ENCODE results near the gene XPR1. TPM values are rescaled to one million over a fixed set of nuclear protein-coding genes. Genes with fewer than 3 reads are reported as not detected.

Gene XPR1
- total RNA-seq, 3 donors from 2014 or later (not counting 1 experiment from before 2014, with no cell fraction given) = 14.8 to 18.2 (median 16.7) TPM

DNA sequence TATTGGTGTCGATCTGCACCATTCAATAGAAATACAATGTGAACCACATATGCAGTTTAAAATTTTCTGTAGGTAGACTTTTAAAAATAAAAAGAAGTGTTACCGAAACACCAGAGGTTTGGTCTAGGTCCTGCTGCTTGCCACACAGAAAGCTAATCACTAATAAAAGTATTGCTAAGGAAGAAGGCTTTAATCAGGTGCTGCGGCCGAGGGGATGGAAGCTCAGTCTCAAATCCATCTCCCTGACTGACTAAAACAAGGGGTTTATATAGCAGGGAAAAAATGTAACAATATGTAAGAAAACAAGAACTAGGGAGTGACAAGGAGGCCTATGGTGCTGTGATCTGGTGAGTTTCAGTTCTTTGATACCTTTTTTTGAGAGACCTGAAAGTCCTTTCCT is 99.3 kb downstream of the XPR1 start:
- Mint-ChIP-seq H3K9me3 (peaks cover 10 to 32% of the 10 kb centered on the region in 2 donors), H3K36me3 (peaks cover 27% of the 10 kb centered on the region), H3K27me3 (ENCODE audit: low read depth in 2 of 2) (no peaks in the 10 kb centered on the region), H3K27ac (no peak overlapping the region), H3K4me1 (peaks cover 4 to 7% of the 10 kb centered on the region in 2 donors), H3K4me3 (no peak overlapping the region)
- Histone ChIP-seq H3K36me3 (ENCODE audit: control insufficient read depth, insufficient read depth, low read length) (no peaks in the 10 kb centered on the region), H3K27ac (ENCODE audit: low read length) (no peak overlapping the region), H3K9me3 (ENCODE audit: control insufficient read depth, insufficient read depth, low read length) (peaks cover 37% of the 10 kb centered on the region), H3K4me3 (ENCODE audit: low read length) (no peak overlapping the region), H3K27me3 (ENCODE audit: control insufficient read depth, insufficient read depth, low read length) (no peaks in the 10 kb centered on the region), H3K4me1 (ENCODE audit: control insufficient read depth, insufficient read depth, low read length) (no peaks in the 10 kb centered on the region)
- no peak for ATAC-seq
- WGBS (ENCODE audit: insufficient coverage) = 77% methylated on average over 3 of the region's 4 CpGs
- no peak for DNase-seq
- intact Hi-C loops (cut with micrococcal nuclease) = no loop called here
- TF ChIP-seq, protein P1, sequence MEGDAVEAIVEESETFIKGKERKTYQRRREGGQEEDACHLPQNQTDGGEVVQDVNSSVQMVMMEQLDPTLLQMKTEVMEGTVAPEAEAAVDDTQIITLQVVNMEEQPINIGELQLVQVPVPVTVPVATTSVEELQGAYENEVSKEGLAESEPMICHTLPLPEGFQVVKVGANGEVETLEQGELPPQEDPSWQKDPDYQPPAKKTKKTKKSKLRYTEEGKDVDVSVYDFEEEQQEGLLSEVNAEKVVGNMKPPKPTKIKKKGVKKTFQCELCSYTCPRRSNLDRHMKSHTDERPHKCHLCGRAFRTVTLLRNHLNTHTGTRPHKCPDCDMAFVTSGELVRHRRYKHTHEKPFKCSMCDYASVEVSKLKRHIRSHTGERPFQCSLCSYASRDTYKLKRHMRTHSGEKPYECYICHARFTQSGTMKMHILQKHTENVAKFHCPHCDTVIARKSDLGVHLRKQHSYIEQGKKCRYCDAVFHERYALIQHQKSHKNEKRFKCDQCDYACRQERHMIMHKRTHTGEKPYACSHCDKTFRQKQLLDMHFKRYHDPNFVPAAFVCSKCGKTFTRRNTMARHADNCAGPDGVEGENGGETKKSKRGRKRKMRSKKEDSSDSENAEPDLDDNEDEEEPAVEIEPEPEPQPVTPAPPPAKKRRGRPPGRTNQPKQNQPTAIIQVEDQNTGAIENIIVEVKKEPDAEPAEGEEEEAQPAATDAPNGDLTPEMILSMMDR (IDR thresholded peaks at IDR 0.05) = no peak

DNA sequence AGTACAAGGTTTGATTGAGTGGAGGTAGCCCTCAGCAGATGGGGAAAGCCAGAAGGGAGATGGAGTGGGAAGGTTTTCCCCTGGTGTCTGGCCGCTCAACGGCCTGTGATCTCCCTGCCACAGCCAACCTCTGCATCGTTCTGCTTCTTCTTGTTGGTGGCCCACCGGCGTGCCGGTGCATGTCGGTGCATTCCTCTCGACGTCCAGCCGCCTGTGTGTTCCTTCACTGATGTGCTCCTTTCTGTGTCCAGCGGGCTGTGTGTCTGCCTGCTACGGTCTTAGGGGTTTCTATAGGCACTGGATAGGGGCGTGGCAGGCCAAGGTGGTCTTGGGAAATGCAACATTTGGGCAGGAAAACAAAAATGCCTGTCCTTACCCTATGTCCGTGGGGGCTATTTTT is 101.0 kb downstream of the XPR1 start:
- DNase-seq = no peak
- intact Hi-C loops (cut with micrococcal nuclease) = no loop called here
- Histone ChIP-seq H3K4me1 (ENCODE audit: control insufficient read depth, insufficient read depth, low read length) (no peaks in the 10 kb centered on the region), H3K27me3 (ENCODE audit: control insufficient read depth, insufficient read depth, low read length) (no peaks in the 10 kb centered on the region), H3K36me3 (ENCODE audit: control insufficient read depth, insufficient read depth, low read length) (no peaks in the 10 kb centered on the region), H3K4me3 (ENCODE audit: low read length) (no peak overlapping the region), H3K9me3 (ENCODE audit: control insufficient read depth, insufficient read depth, low read length) (peaks cover 33% of the 10 kb centered on the region), H3K27ac (ENCODE audit: low read length) (no peak overlapping the region)
- Mint-ChIP-seq H3K4me3 (no peak overlapping the region), H3K4me1 (peaks cover 5% of the 10 kb centered on the region in 2 donors), H3K27ac (no peak overlapping the region), H3K9me3 (peaks cover 10 to 32% of the 10 kb centered on the region in 2 donors), H3K27me3 (ENCODE audit: low read depth in 2 of 2) (no peaks in the 10 kb centered on the region), H3K36me3 (peaks cover 27% of the 10 kb centered on the region)
- 98% methylated on average over 14 of the region's 14 CpGs for WGBS (ENCODE audit: insufficient coverage)
- ATAC-seq = no peak
- TF ChIP-seq, protein P1 (IDR thresholded peaks at IDR 0.05) = no peak

DNA sequence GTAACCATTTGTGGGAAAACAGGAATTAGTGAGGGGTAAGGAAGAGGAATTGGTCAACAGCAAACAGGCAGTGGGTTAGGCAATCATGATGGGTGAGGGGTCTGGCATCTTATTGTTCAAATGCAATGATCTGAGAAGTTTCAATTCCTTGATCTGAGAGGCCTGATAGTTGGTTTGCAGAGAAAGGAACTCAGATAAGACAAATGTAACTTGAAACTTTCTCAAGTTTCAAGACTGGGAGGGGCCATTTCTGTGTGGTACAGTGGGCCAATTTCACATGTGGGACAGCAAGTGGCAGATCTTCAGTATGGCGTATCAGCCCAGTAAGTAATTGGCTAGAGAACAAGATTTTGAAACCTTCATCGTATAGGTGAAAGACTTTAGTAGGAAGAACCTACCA is 102.5 kb downstream of the XPR1 start:
- Mint-ChIP-seq H3K27ac (no peak overlapping the region), H3K4me1 (peaks cover 0 to 14% of the 10 kb centered on the region in 2 donors), H3K36me3 (peaks cover 36% of the 10 kb centered on the region), H3K9me3 (peaks cover 10 to 40% of the 10 kb centered on the region in 2 donors), H3K4me3 (no peak overlapping the region), H3K27me3 (ENCODE audit: low read depth in 2 of 2) (no peaks in the 10 kb centered on the region)
- H3K4me3 ChIP-seq (ENCODE audit: low read length) = no peak overlapping the region
- H3K36me3 ChIP-seq (ENCODE audit: control insufficient read depth, insufficient read depth, low read length) = no peaks in the 10 kb centered on the region
- TF ChIP-seq, protein P1 (IDR thresholded peaks at IDR 0.05) = no peak
- no peak overlapping the region for H3K27ac ChIP-seq (ENCODE audit: low read length)
- 94% methylated on average over 2 of the region's 2 CpGs for WGBS (ENCODE audit: insufficient coverage)
- H3K9me3 ChIP-seq (ENCODE audit: control insufficient read depth, insufficient read depth, low read length) = peaks cover 33% of the 10 kb centered on the region
- H3K27me3 ChIP-seq (ENCODE audit: control insufficient read depth, insufficient read depth, low read length) = no peaks in the 10 kb centered on the region
- DNase-seq = no peak
- ATAC-seq = no peak
- intact Hi-C loops (cut with micrococcal nuclease) = no loop called here
- no peaks in the 10 kb centered on the region for H3K4me1 ChIP-seq (ENCODE audit: control insufficient read depth, insufficient read depth, low read length)

DNA sequence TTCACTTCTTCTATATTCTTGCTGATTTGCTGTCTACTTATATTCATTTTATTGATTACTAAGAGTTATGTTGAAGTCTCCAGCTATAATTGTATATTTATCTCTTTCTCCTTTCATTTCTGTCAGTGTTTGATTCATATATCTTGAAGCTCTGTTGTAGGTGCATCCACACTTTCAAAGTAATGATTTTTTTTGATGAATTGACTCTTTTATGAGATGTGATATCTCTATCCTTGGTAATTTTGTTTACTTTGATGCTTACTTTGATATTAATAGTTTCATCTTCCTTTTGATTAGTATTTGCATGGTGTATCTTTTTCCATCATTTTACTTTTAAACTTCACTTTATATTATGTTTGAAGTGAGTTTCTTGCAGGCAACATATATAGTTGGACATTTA is 110.8 kb downstream of the XPR1 start:
- Histone ChIP-seq H3K27ac (ENCODE audit: low read length) (no peak overlapping the region), H3K27me3 (ENCODE audit: control insufficient read depth, insufficient read depth, low read length) (no peaks in the 10 kb centered on the region), H3K36me3 (ENCODE audit: control insufficient read depth, insufficient read depth, low read length) (no peaks in the 10 kb centered on the region), H3K4me3 (ENCODE audit: low read length) (no peak overlapping the region), H3K9me3 (ENCODE audit: control insufficient read depth, insufficient read depth, low read length) (peaks cover 10% of the 10 kb centered on the region), H3K4me1 (ENCODE audit: control insufficient read depth, insufficient read depth, low read length) (no peaks in the 10 kb centered on the region)
- peaks cover 37% of the 10 kb centered on the region for H3K36me3 Mint-ChIP-seq
- ATAC-seq (no peak), DNase-seq (no peak)
- TF ChIP-seq, protein P1 (IDR thresholded peaks at IDR 0.05) = no peak
- intact Hi-C loops (cut with micrococcal nuclease) = no loop called here
- H3K27ac Mint-ChIP-seq = no peak overlapping the region
- H3K9me3 Mint-ChIP-seq = peaks cover 8 to 24% of the 10 kb centered on the region in 2 donors
- no peak overlapping the region for H3K4me3 Mint-ChIP-seq
- no peaks in the 10 kb centered on the region for H3K27me3 Mint-ChIP-seq (ENCODE audit: low read depth in 2 of 2)
- peaks cover 12 to 22% of the 10 kb centered on the region in 2 donors for H3K4me1 Mint-ChIP-seq

Measured in natural killer cell (primary cell).